ENCODE results near the gene INTS11.

- no peak for TF ChIP-seq ZNF654 (tag by site-specific recombination; IDR thresholded peaks at IDR 0.05; ENCODE audit: low read depth)
- no peak for TF ChIP-seq ZNF274 (IDR thresholded peaks at IDR 0.05; ENCODE audit: low read length)
- no peak for TF ChIP-seq ZNF274 (tag by site-specific recombination; IDR thresholded peaks at IDR 0.05; ENCODE audit: borderline replicate concordance)
- TF ChIP-seq ZNF639 (tag by site-specific recombination; IDR thresholded peaks at IDR 0.05), result no peak
- no peak for TF ChIP-seq TSHZ1 (tag by site-specific recombination; IDR thresholded peaks at IDR 0.05; ENCODE audit: borderline replicate concordance)
- TF ChIP-seq ZNF354C (tag by site-specific recombination; IDR thresholded peaks at IDR 0.05; ENCODE audit: borderline replicate concordance, low read depth), result no peak
- TF ChIP-seq CTCF (tag by site-specific recombination; IDR thresholded peaks at IDR 0.05), result no peak
- no peak for TF ChIP-seq ZNF239 (tag by site-specific recombination; IDR thresholded peaks at IDR 0.05)
- TF ChIP-seq ZNF398 (tag by site-specific recombination; IDR thresholded peaks at IDR 0.05), result no peak
- no peak for TF ChIP-seq REST (tag by site-specific recombination; IDR thresholded peaks at IDR 0.05)
- no peak for TF ChIP-seq ZSCAN4 (tag by site-specific recombination; IDR thresholded peaks at IDR 0.05)
These were observed 20.9 kb upstream of the INTS11 start for GRCh38 chr1:1345384-1345783.

All from HEK293 (cell line).